ENCODE measurements around the gene TMCC3.
"Not testable (repeated sequence)": the region's sequence is repeated elsewhere in the genome, so short reads cannot be mapped to it uniquely, and the experiment has no call there.

Gene TMCC3

DNA sequence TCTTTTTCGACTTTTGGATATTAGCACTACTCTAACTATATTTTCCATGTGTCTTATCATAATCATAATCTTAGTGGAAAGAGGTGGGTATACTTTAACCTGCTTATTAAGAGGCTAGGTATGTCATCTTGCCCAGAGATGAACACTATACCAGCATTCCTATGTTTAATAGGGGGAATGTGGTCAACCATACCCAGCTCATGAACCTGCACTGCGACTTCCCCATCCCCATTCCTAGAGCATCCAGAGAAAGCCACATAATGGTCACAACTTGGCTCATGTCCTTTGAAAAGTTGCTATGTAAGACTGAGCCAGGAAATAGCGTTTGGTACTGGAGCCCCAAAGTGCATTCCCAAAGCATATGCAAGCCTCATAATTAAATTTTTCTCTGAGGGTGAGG lies 55.2 kb downstream of the TMCC3 start:
- H3K27ac ChIP-seq (ENCODE audit: low read length), result no peak overlapping the region
- H4K20me1 ChIP-seq (ENCODE audit: insufficient read depth, low read length), result no peaks in the 10 kb centered on the region
- H3K27me3 ChIP-seq (replicated peaks; ENCODE audit: insufficient read depth, low read length), result no peaks in the 10 kb centered on the region
- no peak overlapping the region for H3K4me2 ChIP-seq (ENCODE audit: low read depth, low read length)
- H2AFZ ChIP-seq (ENCODE audit: low read length), result no peak overlapping the region
- H3K36me3 ChIP-seq (replicated peaks; ENCODE audit: insufficient read depth, low read length), result no peaks in the 10 kb centered on the region
- H3K4me3 ChIP-seq (ENCODE audit: low read length), result no peak overlapping the region
- no peaks in the 10 kb centered on the region for H3K4me1 ChIP-seq (ENCODE audit: low read length)
- no peaks in the 10 kb centered on the region for H3K9me3 ChIP-seq (replicated peaks; ENCODE audit: insufficient read depth, low read length)
- H3K9ac ChIP-seq (ENCODE audit: low read length), result no peak overlapping the region
- DNase-seq, result no peak
- no peaks in the 10 kb centered on the region for H3F3A ChIP-seq (ENCODE audit: insufficient read depth, low read length)
- H3K79me2 ChIP-seq (ENCODE audit: low read length), result peaks cover 4% of the 10 kb centered on the region; the same call in 1 of the 2 replicates
- TF ChIP-seq CTCF (IDR thresholded peaks at IDR 0.05; ENCODE audit: low read length), result no peak
- no peak for TF ChIP-seq EZH2phosphoT487 (IDR thresholded peaks at IDR 0.05; ENCODE audit: low read length)
- TF ChIP-seq EZH2 (optimal IDR thresholded peaks at IDR 0.05; ENCODE audit: low read depth, low read length), result no peak
- no peaks in the 10 kb centered on the region for H3K9me2 ChIP-seq (replicated peaks; ENCODE audit: insufficient read depth, low read length)

DNA sequence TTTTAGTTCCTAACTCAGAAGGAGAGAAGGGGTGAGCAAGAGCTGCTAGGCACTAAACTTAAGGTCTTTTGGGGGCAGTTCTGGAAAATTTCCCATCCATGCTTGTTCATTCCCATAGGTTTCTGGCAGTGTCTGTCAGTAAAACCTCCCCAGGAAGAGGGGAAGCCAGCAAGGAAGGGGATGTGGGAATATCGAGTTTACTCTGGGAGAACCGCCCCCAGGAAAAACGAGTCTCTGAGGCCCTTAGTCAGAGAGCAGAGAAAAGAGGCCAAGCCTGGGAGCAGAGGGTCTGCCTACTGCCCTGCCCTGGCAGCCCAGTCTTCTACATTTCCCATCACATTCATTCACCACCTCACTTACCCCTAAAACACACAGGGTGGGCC lies 55.9 kb downstream of the TMCC3 start:
- Histone ChIP-seq H3K4me3 (ENCODE audit: low read length) (no peak overlapping the region), H3K4me1 (ENCODE audit: low read length) (no peaks in the 10 kb centered on the region), H3K36me3 (replicated peaks; ENCODE audit: insufficient read depth, low read length) (no peaks in the 10 kb centered on the region), H3K4me2 (ENCODE audit: low read depth, low read length) (no peak overlapping the region), H3K9ac (ENCODE audit: low read length) (no peak overlapping the region), H2AFZ (ENCODE audit: low read length) (no peak overlapping the region), H3K9me2 (replicated peaks; ENCODE audit: insufficient read depth, low read length) (no peaks in the 10 kb centered on the region), H4K20me1 (ENCODE audit: insufficient read depth, low read length) (no peaks in the 10 kb centered on the region), H3F3A (ENCODE audit: insufficient read depth, low read length) (no peaks in the 10 kb centered on the region), H3K79me2 (ENCODE audit: low read length) (peaks cover 4% of the 10 kb centered on the region; the same call in 1 of the 2 replicates), H3K27ac (ENCODE audit: low read length) (no peak overlapping the region), H3K27me3 (replicated peaks; ENCODE audit: insufficient read depth, low read length) (no peaks in the 10 kb centered on the region), H3K9me3 (replicated peaks; ENCODE audit: insufficient read depth, low read length) (no peaks in the 10 kb centered on the region)
- DNase-seq, result no peak
- TF ChIP-seq EZH2phosphoT487 (IDR thresholded peaks at IDR 0.05; ENCODE audit: low read length), result no peak

DNA sequence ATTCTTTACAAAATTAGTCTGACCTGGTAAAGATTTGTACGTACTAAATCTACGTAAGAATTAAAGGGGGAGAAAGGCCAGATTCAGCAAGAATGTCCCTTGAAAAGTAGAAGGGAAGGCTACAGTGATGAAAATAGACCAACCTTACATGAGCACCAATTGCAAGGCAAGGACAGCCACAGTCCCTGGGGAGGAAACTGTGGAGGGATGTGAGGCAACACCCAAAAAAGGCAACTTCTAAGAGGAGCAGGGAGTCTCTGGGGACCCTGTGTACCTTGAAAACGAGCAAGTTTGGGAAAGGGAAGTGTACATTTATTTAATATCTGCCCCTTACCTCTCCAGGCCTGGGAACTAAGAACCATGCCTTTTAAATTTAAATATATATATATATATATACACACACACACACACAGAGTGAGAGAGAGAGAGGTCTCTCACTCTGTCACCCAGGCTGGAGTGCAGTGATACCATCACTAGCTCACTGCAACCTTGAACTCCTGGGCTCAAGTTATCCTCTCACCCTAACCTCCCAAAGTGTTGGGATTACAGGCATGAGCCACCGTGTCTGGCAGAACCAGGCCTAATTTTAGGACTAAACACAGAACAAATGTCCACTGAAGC lies 56.4 kb downstream of the TMCC3 start:
- Histone ChIP-seq H3K4me1 (ENCODE audit: low read length) (no peaks in the 10 kb centered on the region), H2AFZ (ENCODE audit: low read length) (no peak overlapping the region)
- no peak for DNase-seq

DNA sequence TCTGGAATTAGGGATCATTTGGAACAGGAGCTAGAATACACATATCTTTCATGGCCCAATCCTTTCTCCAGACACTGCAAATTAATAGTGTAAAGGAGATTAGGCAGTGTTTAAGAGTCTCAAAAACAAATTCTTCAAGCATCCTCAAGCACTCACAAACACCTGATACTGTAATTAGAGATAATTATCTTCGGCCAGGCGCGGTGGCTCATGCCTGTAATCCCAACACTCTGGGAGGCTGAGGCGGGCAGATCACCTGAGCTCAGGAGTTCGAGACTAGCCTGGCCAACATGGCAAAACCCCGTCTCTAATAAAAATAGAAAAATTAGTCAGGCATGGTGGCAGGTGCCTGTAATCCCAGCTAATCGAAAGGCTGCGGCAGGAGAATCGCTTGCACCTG lies 57.6 kb downstream of the TMCC3 start:
- H3K36me3 ChIP-seq (replicated peaks; ENCODE audit: insufficient read depth, low read length); H3K9ac ChIP-seq (ENCODE audit: low read length); H3K9me2 ChIP-seq (replicated peaks; ENCODE audit: insufficient read depth, low read length); H2AFZ ChIP-seq (ENCODE audit: low read length); H3K79me2 ChIP-seq (ENCODE audit: low read length); H3K9me3 ChIP-seq (replicated peaks; ENCODE audit: insufficient read depth, low read length); H3K4me1 ChIP-seq (ENCODE audit: low read length); H3F3A ChIP-seq (ENCODE audit: insufficient read depth, low read length); H3K27ac ChIP-seq (ENCODE audit: low read length); H3K4me2 ChIP-seq (ENCODE audit: low read depth, low read length); H3K27me3 ChIP-seq (replicated peaks; ENCODE audit: insufficient read depth, low read length); H4K20me1 ChIP-seq (ENCODE audit: insufficient read depth, low read length); H3K4me3 ChIP-seq (ENCODE audit: low read length); DNase-seq: not testable (repeated sequence)

More for the DNA sequence above, 56.4 kb downstream of the TMCC3 start:
- Histone ChIP-seq H3K4me3 (ENCODE audit: low read length) (no peak overlapping the region), H3K27ac (ENCODE audit: low read length) (no peak overlapping the region), H3K36me3 (replicated peaks; ENCODE audit: insufficient read depth, low read length) (no peaks in the 10 kb centered on the region), H4K20me1 (ENCODE audit: insufficient read depth, low read length) (no peaks in the 10 kb centered on the region), H3K9ac (ENCODE audit: low read length) (no peak overlapping the region), H3K9me2 (replicated peaks; ENCODE audit: insufficient read depth, low read length) (no peaks in the 10 kb centered on the region), H3K27me3 (replicated peaks; ENCODE audit: insufficient read depth, low read length) (no peaks in the 10 kb centered on the region), H3F3A (ENCODE audit: insufficient read depth, low read length) (no peaks in the 10 kb centered on the region), H3K9me3 (replicated peaks; ENCODE audit: insufficient read depth, low read length) (no peaks in the 10 kb centered on the region), H3K4me2 (ENCODE audit: low read depth, low read length) (no peak overlapping the region), H3K79me2 (ENCODE audit: low read length) (peaks cover 4% of the 10 kb centered on the region; the same call in 1 of the 2 replicates)
- TF ChIP-seq EZH2phosphoT487 (IDR thresholded peaks at IDR 0.05; ENCODE audit: low read length) (no peak), CTCF (IDR thresholded peaks at IDR 0.05; ENCODE audit: low read length) (no peak), EZH2 (optimal IDR thresholded peaks at IDR 0.05; ENCODE audit: low read depth, low read length) (no peak)

Measured in MM.1S (cell line).